ENCODE measurements around the gene CATSPERB. TPM values are rescaled to one million over a fixed set of nuclear protein-coding genes. Genes with fewer than 3 reads are reported as not detected.
A peak's percentile ranks its signal among the peaks of the same experiment; 100 is the strongest.

The CATSPERB gene
- total and polyA plus RNA-seq, 9 of the 15 experiments (the other 6 are each of a cell fraction or from before 2014, with no cell fraction given) = 0.05 to 1.4 (median 0.89) TPM

GRCh38 chr14:91613459-91614112, 118.3 kb downstream of the CATSPERB start (continued):
- no peak for TF ChIP-seq ATF7 (IDR thresholded peaks at IDR 0.05)
- TF ChIP-seq ZC3H11A (IDR thresholded peaks at IDR 0.05; ENCODE audit: low read depth, low read length) = no peak
- peak in 1 of 2 experiments; percentile 25; a peak in 2 of 4 replicates for TF ChIP-seq RAD21 (CRISPR knock-in tag; conservative IDR thresholded peaks at IDR 0.05 in 1 of 2, IDR thresholded peaks at IDR 0.05 in 1 of 2)
- TF ChIP-seq MYNN (IDR thresholded peaks at IDR 0.05) = no peak
- no peak for TF ChIP-seq MYNN (CRISPR knock-in tag; IDR thresholded peaks at IDR 0.05)
- TF ChIP-seq CCNT2 (IDR thresholded peaks at IDR 0.05; ENCODE audit: borderline replicate concordance, extremely low read depth, insufficient read length, low read depth, low read length) = no peak
- peak; percentile 17 to 59 (median 37); a peak in 4 of 6 replicates for TF ChIP-seq CTCF (IDR thresholded peaks at IDR 0.05 in 2 of 3, conservative IDR thresholded peaks at IDR 0.05 in 1 of 3; ENCODE audit: insufficient read depth in 2 of 3, low read depth in 1 of 3, low read length in 3 of 3)
- TF ChIP-seq SMARCC2 (IDR thresholded peaks at IDR 0.05; ENCODE audit: low read depth) = no peak
- TF ChIP-seq DACH1 (IDR thresholded peaks at IDR 0.05; ENCODE audit: partially characterized antibody) = peak; percentile 54
- TF ChIP-seq TBP (optimal IDR thresholded peaks at IDR 0.05; ENCODE audit: low read depth, low read length) = no peak
- TF ChIP-seq NRF1 (conservative IDR thresholded peaks at IDR 0.05 in 1 of 2, IDR thresholded peaks at IDR 0.05 in 1 of 2) = peak; percentile 31 to 51; a peak in 3 of 4 replicates
